GM19324 (cell line): ENCODE data around the gene SKP1.

Source experiments
- ATAC-seq: cut with Tn5 transposase; IDR thresholded peaks from one replicate; pipeline ENCODE4 v1.9.1; 2021; ENCODE audit warnings: mild to moderate bottlenecking, moderate library complexity; ENCODE audit not compliant: unreplicated experiment, low FRiP score

Gene SKP1

DNA sequence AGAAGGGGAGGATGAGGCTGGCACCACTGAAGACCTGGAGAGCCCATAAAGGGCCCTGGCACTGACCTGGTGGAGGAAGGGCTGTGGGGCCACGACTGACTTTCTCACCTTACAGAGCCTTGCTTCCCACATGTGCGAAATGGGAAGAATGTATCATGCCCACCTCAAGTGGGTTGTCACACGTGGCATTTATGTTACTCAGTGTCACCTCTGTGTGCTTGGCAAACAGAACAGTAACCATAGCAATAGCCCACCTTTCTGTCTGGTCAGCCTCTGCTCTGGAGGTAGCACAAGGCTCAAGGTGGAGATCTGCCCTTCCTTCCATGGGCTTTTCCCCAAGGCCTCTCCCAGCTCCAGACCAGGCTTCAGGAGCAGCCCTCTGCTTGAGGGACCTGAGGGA is 45.6 kb downstream of the SKP1 start:
- ATAC-seq: no peak

DNA sequence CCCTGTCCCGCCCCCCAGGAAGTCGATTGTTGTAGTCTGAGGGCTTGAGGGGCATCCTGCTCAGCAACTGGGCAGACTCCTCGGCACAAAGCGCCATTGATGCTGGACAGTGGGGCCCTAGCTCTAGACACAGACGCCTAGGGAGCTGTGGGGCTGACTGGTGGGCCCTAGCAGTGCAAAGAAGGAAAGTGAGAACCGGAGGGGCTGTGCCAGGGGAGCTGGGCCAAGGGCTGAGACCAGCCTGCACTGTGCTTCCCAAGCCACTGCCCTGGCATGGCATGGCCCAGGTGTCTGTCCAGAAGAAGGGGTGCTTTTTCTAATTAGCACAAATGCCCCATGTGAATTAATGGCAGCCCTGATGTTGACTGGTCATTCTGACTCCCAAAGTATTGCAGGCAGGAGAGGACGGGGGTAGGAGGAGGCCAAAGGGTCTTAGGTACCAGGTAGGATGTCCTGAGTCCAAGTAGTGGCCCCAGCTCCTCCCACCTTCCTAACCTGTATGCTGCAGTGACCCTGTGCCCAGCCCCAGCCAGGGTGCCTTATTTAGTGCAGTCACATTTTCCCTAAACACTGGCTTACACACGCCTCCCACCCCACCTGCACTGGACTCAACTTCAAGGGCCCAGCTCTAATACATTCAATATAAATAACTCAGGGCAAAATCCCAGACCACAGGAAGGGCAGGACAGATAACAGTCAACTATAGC is 46.4 kb downstream of the SKP1 start:
- no peak for ATAC-seq

DNA sequence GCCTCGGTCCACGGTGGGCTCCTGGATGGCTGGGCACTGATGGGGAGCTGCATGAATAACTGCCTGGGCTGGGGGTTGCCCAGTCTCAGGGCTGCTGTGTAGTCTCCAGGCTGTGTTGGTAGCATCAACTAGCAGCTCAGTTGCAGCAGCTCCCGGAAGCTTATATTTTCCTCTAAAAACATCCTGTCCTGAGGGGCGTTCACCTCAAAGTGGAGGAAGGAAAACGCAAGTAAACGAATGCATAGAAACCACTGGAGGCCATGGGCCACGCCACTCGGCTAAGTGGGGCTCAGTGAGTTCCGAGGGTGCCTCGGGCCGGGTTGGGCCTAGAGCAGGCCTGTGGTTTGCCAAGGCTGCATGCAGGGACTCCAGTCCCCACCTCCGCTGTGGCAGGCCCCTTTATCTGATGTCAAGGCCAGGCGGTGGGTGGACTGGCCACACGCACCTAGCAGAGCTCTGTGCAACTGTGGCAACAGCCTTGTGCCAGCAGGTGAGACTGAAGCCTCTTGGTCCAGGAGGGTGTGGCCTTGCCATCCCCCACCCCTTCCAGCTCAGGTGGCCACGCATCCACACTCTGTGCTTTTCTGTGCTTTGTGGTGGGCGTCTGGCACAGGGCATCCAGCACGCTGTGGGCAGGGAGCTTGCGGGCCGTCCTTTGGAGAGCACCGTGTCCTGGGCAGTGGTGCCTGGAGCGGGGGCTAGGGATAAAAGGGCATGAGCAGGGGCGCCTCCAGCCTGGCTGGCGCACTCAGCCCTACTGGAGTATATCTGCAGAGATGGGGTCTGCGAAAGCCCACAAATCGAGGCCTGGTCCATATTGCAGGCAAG is 47.1 kb downstream of the SKP1 start:
- ATAC-seq: no peak

DNA sequence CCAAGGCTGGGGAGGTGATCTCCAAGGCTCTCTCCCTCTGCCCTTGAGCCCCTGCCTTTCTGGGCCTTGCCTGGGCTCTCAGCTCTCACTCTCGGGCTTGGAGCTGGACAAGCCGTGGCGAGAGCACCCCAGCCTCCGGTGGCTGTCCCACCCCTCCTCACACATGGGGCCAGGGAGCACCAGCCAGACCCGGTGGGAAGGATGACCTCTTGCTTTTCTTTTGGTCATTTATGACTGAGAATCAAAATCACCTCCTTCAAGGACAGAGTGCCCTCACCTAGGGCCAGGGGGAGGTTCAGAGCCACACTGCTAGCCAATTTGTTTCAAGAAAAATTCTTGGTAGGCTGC is 48.1 kb downstream of the SKP1 start:
- no peak for ATAC-seq

DNA sequence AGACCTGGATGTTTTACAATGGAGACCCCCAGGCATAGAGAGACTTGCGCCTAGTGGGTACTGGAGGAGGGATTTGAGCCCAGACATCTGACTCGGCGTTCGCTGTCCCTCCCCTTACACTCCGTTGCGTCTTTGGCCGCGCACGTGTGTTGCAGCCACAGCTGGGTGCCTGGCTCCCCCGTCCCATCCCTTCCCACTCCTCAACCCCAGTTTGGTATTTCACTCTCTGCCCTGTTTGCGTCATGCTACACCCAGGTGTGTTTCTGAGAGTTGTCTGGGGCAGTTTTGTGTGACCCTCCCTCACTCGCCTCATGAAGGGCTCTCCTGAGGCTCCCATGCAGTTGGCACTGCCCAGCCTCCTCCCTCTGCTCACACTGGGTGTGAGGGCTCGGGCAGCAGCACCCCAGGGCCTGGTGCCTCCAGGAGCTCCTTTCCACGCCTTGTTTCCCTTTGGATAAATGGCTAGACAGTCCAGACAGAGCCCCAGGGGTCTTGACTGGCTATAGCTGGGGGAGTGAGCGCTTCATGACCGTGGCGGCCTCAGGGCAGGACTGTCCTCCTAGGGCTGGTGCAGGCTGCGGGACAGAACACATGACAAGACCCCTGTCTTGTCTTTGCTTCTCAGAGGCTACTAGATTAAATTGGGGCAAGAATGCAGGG is 48.6 kb downstream of the SKP1 start:
- ATAC-seq: no peak

DNA sequence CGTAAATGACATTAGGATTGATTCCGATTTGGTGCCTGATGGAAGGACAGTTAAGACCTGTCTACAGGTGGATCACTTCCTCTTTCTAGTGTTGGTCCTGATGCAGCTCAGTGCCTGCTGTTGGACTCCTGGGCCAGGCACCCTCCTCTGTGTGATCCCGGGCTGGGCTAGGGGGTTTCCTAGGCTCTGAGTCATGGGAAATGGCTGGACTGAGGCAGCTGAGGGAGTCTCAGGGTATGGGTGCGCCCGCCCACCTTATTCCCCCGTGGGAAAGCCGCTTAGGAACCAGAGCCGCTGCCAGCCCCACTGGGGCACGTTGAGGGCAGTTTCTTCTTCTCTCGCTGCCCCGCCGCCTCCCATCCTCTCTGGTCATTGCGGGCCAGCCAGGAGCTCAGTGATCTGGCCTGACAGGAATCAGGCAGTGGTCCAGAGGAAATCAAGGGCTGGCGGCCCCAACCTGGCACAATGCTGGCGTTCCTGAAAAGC is 49.3 kb downstream of the SKP1 start:
- no peak for ATAC-seq

DNA sequence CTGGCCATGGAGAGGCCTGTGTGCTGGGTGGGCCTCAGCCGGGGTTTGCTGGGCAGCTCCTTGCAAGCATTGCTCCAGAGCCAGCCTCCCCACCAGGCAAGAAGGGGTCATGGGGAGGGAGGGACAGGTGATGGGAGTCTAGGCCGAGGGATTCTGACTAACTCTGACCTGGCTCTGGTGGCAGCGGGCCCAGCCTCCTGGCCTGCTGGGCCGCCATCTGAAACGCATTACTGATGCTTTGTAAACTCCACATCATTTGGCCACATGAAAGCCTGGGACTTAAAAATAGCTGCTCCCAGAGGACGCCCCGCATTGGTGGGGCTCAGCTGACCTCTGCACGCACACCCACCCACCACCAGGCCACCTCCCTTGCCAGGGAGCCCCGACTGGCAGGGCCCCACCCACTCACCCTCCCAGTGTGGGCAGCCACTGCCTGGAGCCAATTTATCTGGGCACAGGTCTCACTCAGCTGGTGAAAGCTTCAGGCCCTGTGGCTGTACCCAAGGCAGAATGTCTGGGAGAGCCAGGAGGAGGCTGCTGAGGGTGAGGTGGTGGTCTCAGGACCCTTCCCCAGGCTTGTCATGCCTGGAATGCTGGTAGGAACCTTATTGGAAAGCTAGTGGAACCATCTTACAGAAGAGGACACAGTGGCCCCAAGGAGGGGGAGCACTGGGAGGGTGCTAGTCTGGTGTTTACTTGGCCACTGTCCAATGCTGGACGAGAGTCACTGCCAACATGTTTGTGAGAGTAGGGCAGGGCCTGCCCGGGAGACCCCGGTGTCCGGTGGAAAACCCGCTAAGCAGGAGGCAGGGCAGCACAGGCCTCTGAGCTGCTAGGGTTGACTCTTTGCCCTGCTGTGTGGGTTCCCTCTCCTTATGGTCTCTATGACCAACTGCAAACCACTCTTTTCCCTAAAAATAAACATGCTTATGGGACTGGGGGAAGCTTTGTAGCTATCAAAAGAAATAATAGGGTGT is 51.4 kb downstream of the SKP1 start:
- ATAC-seq: no peak

DNA sequence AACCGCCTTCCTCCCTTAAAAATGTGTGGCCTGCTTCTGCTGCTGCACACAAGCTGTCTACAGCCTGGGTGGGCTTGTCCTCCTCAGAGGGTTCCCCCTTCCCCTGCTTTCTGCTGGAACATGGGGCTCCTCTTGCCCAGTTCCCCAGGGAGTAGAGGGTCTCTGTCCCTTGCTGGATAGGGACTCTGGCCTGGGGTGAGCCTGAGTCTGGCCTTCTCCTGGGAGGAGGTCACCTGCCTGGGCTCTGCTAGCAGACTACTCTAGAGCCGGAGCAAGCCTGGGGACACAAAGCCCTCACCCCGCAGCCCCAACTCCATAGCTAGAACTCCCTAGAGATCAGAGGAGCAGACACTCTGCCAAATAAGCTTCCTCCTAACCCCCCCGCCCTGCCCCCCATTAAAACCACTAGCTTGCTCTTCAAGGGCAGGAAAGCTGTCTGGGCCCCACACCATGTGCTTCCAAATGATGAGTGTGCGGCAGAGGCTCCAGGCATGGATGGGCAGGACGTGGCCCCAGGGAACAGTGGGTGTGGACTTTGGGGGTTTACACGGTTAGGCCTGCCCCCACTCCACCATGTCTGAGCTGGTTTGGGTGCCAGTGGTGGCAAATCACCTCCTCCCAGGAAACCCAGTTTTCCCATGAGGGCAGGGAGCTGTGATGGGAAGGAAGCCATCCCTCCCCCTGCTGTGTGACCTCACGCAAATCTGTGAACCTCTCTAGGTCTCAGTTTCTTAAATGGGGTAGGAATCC is 52.3 kb downstream of the SKP1 start:
- no peak for ATAC-seq

DNA sequence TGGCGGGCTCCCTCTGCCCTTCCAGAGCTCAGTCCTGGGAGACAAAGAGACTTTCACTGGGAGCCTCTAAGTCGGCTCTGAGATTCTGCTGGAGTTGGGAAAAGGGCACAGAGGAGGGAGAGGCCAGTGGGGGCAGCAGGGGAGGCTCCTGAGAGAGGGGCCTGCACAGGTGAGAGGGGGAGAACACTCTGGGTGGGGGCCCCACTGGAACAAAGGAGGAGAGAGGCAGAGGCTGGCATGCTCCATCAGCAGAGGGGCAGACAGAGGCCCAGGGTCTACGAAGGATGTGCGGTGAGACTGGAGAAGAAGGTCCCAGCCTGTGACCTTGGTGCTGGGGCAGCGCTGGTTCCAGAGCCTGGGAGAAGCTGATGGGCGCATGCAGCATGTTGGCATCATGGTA is 53.4 kb downstream of the SKP1 start:
- ATAC-seq: no peak

DNA sequence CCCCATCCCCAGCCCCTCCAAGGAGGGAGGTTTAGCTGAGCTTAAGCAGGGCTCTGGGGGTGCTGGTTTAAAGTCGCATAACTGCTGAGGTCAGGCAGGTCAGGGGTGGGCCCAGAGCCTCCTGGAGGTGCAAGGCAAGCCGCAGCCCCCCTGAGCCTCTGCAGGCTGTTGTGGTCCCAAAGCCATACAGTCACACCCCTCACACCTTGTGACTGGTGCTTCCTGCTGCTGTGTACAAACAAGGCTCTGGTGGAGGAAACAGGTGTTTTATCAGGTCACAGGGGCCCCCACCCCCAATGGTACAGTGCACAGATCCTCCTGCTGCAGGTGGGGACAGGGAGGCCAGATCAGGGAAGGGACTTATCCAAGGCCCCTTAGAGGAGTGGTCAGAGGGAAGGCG is 54.2 kb downstream of the SKP1 start:
- ATAC-seq: no peak

DNA sequence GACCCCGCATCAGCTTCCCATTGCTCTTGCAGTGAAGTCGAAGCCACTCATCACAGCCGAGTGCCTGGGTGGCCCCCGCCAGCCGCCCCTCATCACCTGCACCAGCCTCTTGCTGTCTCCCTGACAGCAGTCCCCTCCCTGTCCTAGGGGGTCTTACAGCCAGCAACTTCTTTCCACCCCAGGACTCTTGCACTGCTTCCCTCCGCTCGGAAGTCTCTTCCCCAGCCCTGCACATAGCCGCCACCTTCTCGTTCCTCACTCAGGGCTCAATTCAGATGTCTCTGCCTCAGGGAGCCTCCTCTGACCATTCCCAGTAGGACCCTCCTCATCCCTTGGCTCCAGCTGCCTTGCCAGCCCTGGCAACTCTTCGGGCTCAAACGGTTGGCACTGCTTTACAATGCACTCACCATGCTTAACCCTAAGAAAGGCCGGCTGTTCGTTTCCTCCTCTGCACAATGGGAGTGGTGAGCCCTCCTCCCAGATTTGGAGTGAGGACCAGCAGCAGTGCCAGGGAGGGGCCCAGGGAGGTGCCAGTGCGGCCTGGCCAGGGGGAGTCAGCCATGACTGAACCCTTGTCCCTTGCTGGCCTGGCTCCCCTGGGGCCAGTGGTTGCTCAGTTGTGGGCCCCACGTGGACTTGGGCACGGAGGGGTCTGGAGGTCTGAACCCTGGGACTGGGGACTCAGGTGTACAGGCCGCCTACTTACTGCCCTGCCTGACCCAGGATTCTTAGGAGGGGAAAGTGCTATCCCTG is 56.2 kb downstream of the SKP1 start:
- ATAC-seq: no peak

DNA sequence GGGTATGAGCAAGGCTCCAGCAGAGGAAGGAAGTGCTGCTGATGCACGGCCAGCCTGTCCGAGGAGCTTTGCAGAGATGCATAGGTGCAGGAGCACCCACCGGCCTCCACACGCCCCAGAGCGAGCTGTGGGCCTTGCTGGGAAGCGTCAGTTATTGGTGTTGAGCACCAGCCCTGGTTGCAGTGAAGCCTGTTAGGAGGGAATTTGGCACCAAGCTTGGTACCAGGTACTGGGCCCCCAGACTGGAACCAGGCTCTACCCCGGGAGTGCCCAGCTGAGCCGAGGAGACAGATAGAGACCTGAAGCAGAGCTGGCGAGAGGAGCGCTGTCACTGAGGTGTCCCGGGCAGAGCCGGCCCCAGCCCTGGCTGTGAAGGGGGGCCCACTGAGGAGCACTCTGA is 57.0 kb downstream of the SKP1 start:
- no peak for ATAC-seq

DNA sequence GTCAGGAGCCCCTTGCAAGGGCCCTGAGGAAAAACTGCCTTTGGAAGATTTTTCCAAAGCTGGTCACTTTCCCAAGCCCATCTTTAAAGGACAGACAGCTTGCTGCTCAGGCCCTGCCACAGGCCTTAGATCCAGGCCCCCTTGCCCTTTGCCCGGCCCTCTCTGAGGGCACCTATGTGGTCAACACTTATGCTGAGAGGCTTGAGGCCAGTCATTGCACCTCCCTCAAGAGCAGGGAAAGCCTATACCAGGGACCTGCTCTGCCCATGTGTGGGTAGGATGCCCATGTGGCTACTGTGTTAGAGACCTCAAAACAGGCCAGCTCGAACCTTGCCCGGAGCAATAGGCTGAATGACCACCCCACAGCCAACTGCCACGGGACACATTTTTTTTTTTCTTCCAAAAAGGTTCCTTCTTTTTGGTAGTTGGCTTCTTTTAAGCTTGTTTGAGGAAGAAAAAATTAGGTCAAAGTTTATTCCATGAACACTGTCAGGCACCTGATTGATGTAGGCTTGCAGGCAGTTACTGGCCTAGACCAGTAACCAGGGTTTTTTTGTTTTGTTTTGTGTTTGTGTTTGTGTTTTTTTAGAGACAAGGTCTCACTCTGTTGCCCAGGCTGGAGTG is 58.4 kb downstream of the SKP1 start:
- no peak for ATAC-seq

DNA sequence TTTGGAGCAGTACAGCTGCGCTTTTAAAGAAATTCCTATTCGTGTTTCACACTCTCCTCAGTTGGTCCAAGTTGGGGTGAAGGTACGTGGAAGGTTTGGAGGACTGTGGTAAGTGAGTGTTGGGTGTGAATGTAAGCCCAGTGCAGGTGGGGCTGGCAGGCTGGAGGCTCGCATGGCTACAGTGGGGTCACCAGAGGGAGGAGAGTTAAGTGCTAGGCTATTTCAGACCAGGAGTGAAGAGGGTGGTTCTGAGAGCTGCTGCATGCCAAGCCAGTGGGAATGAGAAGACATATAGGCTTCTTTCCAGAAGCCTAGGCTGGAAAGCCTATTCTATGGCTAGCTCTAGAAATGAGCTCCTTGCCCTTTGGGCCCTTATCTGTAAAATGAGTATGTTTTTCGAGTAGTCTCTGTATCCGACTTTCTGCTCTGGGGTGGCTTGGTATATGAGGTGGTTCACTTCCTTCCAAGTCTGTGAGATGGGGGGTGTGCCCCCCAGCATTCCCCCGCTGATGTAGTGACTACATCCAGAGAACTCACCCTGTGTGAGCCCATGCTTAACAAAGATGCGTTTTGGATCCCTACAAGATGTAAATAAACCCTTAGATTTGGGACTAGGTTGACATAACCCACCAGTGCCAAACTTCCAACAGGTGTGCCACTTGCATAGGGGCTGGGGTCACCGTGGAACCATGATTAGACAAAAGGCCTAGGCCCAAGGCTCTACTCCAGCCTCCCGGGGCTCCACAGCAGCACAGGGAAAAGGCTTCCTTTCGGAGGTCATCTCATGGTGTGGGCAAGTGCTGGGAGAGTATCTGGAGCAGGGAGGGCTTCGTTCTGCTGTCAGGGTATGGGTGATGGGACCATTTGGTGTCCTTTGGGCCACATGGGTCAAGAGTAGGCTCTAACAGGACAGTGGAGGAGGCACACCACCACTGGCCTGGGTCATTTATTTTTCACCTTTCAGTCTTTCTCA is 59.7 kb downstream of the SKP1 start:
- no peak for ATAC-seq

DNA sequence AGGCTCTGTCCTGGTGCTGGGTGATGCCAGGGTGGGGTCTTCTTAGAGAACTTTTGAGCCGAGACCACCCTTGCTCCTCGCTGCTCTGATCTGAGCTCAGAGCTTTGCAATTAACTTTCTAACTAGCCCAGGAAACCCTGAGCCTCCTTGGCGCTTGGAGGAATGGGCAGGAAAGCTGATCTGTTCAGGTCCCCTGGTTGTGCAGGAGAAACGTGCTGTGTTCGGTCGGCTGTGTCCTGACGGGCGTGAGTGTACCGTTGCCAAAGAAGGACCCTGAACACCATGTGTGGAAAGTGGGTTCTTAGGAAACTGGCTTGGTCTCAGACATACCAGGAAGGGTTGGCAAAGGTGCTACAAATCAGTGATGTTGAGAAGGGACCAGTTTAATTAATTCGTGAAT is 60.5 kb downstream of the SKP1 start:
- no peak for ATAC-seq

DNA sequence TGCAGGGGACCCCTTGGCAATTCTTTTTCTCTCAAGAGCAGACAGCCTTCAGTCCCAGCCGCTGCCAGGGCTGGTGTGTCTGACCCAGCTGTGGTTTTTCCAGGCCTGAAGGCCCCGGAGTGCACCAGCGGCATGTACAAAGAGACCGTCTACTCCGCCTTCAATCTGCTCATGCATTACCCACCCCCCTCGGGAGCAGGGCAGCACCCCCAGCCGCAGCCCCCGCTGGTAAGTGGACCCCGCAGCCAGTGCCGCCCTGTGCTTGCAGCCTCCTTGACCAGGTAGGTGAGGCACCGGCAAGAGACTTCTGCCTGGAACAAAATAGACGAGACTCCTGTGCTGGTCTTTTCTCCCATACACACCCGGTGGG is 61.0 kb downstream of the SKP1 start:
- no peak for ATAC-seq
